Upper lobe of left lung (tissue), 4 donors: ENCODE measurements around the gene ABAT.

Experiments
- POLR2A ChIP-seq, 4 donors: fragments of 450-650 bp; IDR thresholded peaks; one replicate each; pipeline ENCODE4 v1.5.1; 2016 to 2017; ENCODE audit warnings: antibody characterized with exemption in 4 of 4, mild to moderate bottlenecking in 2 of 4
- POLR2AphosphoS5 ChIP-seq, 2 donors: sonication (generic); formaldehyde crosslinking; IDR thresholded peaks; one replicate each; pipeline ENCODE4 v1.5.1; 2017; ENCODE audit warnings: antibody characterized with exemption in 2 of 2

- no peak for TF ChIP-seq POLR2A (IDR thresholded peaks at IDR 0.05)
- TF ChIP-seq POLR2AphosphoS5 (IDR thresholded peaks at IDR 0.05), result no peak
Observed at GRCh38 chr16:8762254-8762653, 87.8 kb downstream of the ABAT start.
